Adipose tissue (tissue), 3 donors: ENCODE measurements around the gene IGSF5. TPM values are rescaled to one million over a fixed set of nuclear protein-coding genes. Genes with fewer than 3 reads are reported as not detected.

Source experiments
- H3K27ac ChIP-seq: one replicate; pipeline ENCODE4 v1.5.1; 2013; ENCODE audit warnings: low read depth, low read length
- WGBS, 3 donors: extraction: QIAGEN DNeasy Blood & Tissue Kit; methylation state at CpG; one replicate each; pipeline ENCODE4 v1.1.7; 2013; 5-methylcytosine and 5-hydroxymethylcytosine counted together
- polyA plus RNA-seq, 3 donors: library from polyadenylated mRNA; stranded (reverse); fragments of 200-250 nt; gene quantifications; one replicate each; pipeline ENCODE4 v1.2.3, GENCODE V29; 2013
- donor health status: healthy with polysubstance abuse.
- donor health status: Bipolar disorder and iron deficiency.
- donor health status: healthy.

IGSF5 gene
- polyA plus RNA-seq, 3 donors, result 0.43 TPM; not detected in 2

DNA sequence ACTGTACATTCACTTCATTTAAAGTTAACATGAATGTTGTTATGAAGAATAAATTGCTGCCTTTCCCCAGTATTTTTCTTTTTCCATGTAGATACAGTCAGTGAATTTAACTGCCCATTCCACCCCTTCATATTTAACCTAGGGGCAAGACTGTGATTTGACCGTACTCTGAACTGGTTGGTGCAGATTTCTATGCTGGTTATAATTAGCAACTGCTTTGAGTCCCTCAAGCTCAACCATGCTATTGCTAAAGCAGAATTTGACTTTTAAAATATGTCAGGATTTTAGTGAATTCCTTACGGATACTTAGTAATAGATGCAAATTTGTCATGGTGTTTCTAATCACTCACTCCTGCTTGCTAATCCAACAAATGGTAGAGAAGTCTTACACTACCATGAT, 57.2 kb downstream of the IGSF5 start:
- 86 to 95% (median 91%) methylated on average over 2 of the region's 2 CpGs for WGBS, 3 donors
- H3K27ac ChIP-seq, result no peak overlapping the region

DNA sequence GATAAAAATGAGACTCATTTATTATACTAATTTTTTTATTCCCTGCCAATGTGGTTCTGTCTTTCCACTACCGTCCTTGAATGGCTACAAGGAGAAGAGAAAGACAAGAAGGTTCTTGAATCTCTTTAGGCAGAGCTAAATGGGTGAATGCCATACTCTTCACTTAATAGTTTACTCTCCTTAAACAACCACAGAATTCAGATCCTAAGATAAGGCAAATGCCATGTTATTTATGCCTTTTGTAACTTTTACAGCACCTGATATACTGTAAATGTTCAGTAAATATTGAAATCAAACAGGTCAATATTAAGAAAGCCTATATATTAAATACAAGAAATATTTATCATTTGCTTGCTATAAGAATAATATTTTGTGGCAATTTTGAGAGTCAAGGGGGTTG, 58.4 kb downstream of the IGSF5 start:
- 74 to 87% (median 81%) methylated on average over 1 of the region's 1 CpG for WGBS, 3 donors
- no peak overlapping the region for H3K27ac ChIP-seq

DNA sequence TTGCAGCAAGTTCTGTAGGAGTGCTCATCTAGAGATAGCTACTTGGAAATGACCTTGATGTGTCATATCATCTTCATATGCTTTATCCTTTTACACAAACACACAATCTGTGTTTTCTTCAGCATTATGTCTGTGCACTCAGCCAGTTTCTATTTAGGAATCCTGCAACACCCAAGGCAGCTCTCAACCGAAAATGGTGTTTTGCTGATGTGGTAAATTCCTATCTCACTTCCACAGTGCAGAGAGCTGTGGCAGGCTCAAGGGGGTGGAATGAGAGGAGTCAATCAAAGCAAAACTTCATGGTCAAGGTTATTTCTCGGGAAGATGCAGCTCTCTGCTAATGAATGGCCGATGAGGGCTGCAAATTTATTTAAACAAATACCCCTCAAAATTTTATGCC, 59.3 kb downstream of the IGSF5 start:
- H3K27ac ChIP-seq, result no peak overlapping the region
- WGBS, 3 donors, result 85 to 87% (median 87%) methylated on average over 3 of the region's 3 CpGs

DNA sequence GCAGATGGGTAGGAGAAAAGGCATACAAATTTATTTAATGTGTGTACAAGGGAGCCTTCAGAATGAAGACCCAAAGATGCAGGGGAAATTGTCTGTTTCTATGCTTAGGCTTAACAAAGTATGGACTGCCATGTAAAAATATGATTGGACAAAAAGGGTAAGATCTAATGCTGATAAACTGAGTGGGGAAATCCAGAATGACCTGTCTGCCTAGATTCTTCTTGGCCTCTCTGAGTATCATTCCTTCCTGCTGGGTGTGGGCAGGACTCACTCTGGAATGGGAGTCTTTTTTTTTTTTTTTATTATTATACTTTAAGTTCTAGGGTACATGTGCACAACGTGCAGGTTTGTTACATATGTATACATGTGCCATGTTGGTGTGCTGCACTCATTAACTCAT, 61.0 kb downstream of the IGSF5 start:
- 89% methylated on average over 1 of the region's 1 CpG; no CpG with 5 or more reads in 2 of the 3 donors for WGBS, 3 donors
- no peak overlapping the region for H3K27ac ChIP-seq

DNA sequence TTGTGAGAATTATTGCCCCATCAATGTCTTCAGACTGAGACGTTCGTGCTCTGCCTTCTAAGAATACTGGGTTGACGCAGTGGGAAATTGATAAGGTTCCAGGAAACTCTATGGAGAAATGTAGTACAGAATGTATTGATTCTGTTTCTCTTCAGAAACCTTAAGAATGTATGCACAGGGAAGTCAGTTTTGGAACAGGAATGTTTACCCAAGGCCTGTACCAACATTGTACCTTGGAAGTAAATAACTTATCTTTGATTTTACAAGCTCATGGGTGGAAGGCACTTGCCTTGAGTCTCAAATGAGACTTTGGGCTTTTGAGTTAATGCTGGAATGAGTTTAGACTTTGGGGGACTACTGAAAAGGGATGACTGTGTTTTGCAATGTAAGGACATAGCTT, 62.8 kb downstream of the IGSF5 start:
- WGBS, 3 donors, result 33 to 71% (median 65%) methylated on average over 3 of the region's 3 CpGs
- no peak overlapping the region for H3K27ac ChIP-seq

DNA sequence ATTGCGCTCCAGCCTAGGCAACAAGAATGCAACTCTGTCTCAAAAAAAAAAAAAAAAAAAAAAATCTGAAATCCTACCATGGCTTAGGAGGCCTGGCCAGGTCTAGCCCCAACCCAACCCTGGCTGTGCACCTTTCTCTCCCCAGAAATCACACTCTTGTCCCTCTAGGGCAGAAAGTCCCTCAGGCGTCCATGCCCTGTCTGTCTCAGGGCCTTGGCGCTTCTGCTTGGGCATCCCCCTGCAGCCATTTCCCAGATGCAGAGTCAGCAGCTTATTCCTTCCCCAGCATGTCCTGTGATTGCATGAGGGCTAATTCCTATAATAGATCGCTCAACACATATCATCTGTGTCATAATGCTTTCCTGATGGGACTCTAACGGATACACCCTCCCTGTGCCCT, 65.0 kb downstream of the IGSF5 start:
- WGBS, 3 donors, result 91 to 93% (median 91%) methylated on average over 5 of the region's 5 CpGs
- no peak overlapping the region for H3K27ac ChIP-seq

DNA sequence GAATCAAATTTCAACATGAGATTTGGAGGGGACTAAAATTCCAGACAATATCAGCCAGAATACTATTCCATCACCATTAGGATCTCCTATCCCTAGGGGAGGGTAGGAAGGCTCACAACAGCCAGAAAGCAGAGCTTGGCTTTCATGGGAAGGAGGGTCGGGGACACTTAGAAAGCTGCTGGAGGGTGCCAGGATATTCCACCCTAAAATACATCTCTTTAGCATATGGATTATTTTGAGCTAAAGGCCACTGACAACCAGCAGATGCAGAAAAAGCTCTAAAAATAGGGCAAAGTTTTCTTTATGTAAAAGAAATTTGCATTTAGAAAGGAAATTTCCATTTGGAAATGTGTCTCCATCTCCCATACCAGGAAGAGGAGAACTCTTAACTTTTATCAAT, 68.0 kb downstream of the IGSF5 start:
- no peak overlapping the region for H3K27ac ChIP-seq
- 78 to 91% (median 88%) methylated on average over 1 of the region's 1 CpG for WGBS, 3 donors

DNA sequence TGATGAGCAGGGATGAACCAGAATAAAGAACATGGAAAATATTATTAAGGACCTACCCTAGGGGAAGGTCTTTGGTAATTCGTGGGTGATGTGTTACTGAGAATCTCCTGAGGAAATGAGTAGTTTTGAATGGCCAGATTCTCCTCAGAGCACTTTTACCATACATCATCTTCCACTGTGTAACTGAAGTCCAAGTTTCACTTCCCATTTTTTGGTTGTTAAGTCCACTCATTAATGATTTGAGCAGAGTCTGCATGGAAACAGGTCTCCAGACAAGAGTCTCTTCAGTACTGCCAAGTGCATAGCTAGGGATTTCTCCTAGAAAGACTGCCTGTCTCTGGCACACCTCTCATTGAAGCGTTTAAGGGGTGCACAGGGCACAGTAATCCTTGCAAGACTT, 73.6 kb downstream of the IGSF5 start:
- no peak overlapping the region for H3K27ac ChIP-seq
- WGBS, 3 donors, result 43 to 70% (median 57%) methylated on average over 2 of the region's 2 CpGs

DNA sequence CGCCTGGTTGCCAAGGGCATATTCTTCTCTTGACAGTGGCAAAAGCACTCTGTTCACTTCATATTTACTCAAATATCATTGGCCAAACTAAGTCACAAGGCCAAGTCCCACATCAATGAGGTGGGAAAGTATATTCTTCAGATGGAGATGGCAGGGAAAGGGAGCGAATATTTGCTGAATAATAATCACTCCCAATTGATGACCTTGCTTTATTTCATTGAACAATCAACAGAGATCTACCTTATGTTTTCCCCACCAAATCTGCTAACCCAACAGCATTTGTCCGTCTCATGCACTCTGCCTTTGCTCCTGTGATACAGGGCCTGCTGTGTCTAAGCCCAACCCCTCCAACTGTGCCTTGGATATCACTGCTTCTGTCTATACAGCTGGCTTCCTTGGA, 77.1 kb downstream of the IGSF5 start:
- H3K27ac ChIP-seq, result no peak overlapping the region
- WGBS, 3 donors, result 74 to 88% (median 87%) methylated on average over 3 of the region's 3 CpGs

DNA sequence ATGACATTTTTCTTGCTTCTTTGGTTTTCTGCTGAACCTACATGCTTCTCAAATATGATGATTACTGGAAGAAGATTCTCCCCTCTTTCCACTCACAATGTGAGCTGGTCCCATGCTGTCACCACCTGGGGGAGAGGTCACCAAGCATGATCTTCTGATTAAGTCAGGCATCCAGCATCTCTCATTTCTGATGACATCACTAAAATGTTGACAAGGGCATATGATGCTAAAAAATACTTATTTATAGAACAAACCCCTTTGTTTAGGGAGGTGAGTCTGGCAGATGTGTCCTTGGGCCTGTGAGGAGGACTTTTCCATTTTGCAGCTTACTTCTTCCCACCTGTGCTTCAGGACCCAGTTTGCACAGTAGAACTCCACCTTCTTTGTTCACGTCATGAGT, 80.3 kb downstream of the IGSF5 start:
- H3K27ac ChIP-seq, result no peak overlapping the region
- 27 to 93% (median 79%) methylated on average over 1 of the region's 1 CpG for WGBS, 3 donors

DNA sequence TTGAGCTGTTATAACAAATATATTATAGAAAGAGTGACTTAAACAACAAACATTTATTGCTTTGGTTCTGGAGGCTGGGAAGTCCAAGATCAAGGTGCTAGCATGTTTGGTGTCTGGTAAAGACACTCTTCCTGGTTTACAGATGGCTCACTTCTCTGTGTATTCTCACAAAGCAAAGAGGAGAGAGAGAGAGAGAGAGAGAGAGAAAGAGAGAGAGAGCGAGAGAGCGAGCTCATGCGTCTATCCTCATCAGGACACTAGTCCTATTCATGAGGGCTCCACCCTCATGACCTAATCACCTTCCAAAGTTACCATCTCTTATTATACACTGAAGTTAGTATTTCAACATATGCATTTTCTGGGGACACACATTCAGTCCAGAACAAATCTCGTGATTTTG, 89.6 kb downstream of the IGSF5 start:
- H3K27ac ChIP-seq, result no peak overlapping the region
- 60 to 90% (median 69%) methylated on average over 4 of the region's 4 CpGs for WGBS, 3 donors

DNA sequence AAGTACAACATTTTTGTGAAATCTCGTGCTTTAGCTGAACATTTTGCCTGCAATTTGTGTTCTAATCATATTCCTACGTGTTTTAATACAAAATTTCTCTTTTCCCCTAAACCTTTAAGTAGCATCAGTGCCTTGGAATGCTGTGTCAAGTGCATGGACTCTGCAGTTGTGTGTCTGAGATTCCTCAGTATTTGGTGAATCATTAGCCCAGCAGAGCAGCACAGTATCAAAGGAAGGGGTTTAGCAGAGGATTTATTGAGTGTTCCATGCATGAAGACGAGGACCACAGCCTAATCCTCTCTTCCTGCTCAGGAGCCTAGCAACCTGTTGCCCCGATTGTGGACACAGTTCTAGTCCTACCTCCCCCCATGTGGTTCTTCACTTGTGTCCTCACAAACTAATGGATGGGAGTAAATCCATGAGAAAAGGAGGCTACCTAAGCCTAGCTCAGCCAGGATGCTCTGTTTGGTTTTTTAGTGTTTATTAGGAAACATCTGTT, 92.9 kb downstream of the IGSF5 start:
- 42 to 58% (median 56%) methylated on average over 4 of the region's 4 CpGs for WGBS, 3 donors
- H3K27ac ChIP-seq, result no peak overlapping the region

DNA sequence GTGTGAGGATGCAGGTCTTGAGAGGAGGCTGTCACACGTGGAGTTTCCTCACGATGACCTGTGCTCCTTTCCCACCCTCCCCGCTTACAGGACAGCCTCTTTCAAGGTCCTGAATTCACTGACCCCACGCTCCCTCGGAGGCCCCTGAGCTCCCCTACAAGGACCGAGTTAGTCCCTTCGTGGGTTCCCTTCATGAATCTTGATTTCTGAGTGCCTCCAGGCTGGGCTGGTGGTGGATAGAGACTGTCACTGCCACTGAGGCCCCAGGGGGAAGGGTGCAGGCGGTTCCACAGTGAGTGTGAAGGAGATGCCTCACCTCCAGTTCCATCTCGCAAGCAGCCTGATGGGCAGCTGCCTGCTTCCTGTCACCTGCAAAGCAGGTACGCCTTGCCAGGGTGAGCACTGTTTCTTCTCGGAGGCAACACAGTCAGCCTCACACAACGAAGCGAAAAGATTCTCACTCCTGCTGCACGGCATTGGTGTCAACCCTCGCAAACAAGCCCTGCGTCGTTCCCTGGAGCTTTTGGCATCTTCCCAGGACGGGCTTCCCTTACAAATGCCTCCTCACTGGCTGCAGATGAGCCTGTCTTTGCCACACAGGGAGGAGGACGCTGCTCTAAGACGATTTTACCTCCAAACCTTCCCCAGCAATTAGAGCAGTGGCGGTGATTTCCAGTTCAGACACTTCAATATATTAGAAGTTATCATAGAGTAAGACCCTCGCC, 95.6 kb downstream of the IGSF5 start:
- 66 to 73% (median 67%) methylated on average over 22 of the region's 22 CpGs for WGBS, 3 donors

DNA sequence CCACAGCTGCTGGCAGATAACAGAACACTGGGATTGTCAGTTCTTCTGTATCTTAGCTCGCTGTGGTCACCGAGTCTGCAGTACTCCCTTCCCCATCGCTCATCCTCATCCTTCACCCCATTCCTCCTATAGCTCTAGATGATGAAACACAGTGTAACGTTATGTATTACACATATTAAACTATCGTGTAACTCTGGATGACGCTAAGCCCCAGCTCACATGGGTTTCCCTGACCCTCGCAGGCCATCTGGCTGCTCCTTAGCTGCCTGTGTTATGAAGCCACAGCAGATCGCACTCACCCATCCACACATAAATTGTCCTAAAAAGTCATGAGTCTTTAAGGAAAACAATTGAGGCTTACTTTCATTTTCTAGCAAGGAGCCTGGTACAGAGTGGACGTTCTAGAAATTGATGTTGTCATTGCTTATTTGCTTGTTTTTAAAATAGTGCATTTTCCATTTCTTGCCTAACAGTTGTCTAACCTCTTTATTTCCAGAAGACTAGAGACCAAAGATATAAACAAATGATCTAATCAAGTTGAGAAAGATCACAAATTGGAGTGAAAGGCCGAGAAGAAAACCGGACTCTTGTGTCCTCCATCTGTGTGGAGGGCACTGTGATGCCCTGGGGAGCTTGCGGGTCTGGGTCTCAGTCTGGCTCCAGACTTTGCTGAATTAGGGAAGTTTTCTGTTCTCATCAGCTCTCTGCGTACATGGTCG, 97.9 kb downstream of the IGSF5 start:
- H3K27ac ChIP-seq, result no peak overlapping the region
- 77 to 80% (median 80%) methylated on average over 14 of the region's 14 CpGs for WGBS, 3 donors

More for the DNA sequence above, 95.6 kb downstream of the IGSF5 start:
- H3K27ac ChIP-seq, result no peak overlapping the region

DNA sequence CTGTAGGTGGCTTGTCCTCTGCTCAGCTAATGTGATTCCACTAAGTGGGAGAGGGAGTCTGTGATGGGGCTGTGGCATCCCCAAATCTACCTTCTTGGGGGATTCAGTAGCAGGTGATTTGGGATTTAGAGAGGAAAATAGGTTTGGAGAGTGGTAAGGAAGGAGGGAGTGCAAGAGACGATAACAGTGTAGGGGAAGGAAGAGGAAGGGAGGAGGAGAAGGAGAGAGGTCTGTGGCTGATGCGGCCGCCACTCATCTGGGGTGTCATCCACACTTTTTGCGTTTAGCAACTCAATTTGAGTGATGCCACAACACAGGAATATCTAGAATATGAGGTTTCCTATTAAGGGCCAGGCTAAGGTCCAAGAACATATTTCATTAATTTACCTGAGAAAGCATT, 98.5 kb downstream of the IGSF5 start:
- no peak overlapping the region for H3K27ac ChIP-seq
- 79 to 85% (median 83%) methylated on average over 4 of the region's 4 CpGs for WGBS, 3 donors

DNA sequence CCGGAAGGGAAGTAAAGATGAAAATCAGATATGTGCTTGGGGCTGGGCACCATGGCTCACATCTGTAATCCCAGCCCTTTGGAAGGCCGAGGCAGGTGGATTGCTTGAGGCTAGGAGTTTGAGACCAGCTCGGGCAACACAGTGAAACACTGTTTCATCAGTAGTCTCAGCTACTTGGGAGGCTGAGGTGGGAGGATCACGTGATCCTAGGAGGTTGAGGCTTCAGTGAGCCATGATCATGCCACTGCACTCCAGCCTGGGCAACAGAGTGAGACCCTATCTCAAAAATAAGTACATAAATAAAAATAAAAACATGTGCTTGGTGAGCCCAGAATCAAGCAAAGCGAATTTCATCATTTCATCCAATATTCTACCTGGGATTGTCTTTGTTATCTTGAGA, 98.9 kb downstream of the IGSF5 start:
- H3K27ac ChIP-seq, result no peak overlapping the region
- WGBS, 3 donors, result 73 to 89% (median 87%) methylated on average over 5 of the region's 5 CpGs

DNA sequence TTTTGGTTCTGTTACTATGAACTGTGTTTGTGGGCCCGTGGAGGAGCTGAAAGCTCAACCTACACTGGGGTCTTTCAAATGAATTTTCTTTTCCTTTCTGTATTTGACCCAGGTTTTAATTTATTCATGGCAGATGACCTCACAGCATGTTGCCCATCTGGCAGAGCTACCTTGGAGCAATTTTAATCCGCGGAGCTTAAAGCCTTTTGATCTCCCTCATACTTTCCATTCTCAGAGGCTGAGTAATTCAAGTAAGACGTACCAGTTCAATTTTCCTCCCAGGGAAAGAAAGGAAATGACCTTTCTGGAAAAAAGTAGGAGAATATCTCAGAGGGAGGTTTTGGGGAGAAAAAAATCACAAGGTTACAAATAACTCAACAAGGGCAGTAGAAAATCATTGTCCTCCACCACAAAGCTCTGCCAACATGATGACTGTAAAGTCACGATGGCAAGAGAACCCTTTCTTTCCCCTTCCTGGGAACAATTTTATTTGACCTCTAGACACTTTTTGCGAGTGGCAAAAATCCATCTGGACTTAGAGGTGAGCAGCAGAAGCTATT, 100.7 kb downstream of the IGSF5 start:
- 63 to 70% (median 66%) methylated on average over 6 of the region's 6 CpGs for WGBS, 3 donors
- H3K27ac ChIP-seq, result no peak overlapping the region

DNA sequence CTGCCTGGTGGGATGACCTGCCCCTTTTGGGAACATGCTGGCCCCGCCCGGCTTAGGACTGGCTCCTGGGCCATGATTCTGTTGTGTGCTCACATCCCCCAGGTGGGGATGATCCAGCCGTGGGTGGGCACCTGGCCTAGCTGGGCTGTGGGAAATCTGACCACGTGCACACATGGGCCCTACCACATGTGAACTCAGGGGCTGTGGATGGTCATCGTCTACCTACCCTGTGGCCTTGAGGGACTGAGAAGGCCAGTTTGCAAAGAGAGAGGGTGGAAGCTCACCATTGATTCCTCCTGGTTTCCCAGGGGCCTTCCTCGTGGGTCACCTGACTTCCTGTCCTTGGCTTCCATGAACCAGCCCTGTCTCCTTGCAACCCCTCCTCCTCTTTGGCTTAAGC, 102.9 kb downstream of the IGSF5 start:
- H3K27ac ChIP-seq, result no peak overlapping the region
- WGBS, 3 donors, result 73 to 89% (median 89%) methylated on average over 6 of the region's 6 CpGs

DNA sequence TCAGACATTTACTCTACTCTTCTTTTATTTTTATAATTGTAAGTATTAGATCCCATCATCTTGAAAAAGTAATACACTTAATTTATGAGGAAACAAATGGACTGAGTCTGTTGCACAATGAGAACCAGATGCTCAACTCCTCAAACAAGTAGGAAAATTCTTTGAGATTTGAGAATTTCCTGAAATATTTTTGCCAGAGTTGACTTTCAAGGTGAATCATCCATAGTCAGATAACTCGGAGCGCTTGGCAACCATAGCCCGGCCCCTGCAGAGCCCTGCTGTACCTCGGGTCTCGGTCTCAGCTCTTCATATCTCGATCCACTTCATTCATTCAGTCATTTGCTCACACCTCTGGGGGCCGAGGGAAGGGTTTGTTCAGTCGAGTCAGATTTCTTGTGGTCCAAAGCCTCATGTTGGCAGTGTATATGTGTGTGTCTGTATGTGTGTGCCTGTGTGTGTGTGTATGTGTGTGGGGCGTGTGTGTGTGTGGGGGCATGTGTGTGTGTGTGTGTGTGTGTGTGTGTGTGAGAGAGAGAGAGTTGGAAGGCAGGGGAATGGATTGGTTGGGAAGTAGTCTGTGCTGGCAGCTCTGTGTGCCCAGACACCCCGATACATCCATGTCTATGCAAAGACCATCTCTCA, 104.2 kb downstream of the IGSF5 start:
- 61 to 83% (median 73%) methylated on average over 10 of the region's 10 CpGs for WGBS, 3 donors
- no peak overlapping the region for H3K27ac ChIP-seq
